Measurements from ENCODE around the gene SDR42E1.

The SDR42E1 gene

GRCh38 chr16:82047787-82048186 is 36.5 kb upstream of the SDR42E1 start:
- H3K79me2 ChIP-seq (ENCODE audit: control insufficient read depth, insufficient read depth, low read length, unreplicated experiment), result no peaks in the 10 kb centered on the region
- H2AFZ ChIP-seq (ENCODE audit: low read length, unreplicated experiment), result no peak overlapping the region
- H3K4me3 ChIP-seq (ENCODE audit: low read depth, low read length), result no peak overlapping the region
- no peaks in the 10 kb centered on the region for H3K36me3 ChIP-seq (ENCODE audit: insufficient read depth, low read length)
- H3K27ac ChIP-seq (ENCODE audit: low read depth, low read length), result no peak overlapping the region
- peaks cover 61% of the 10 kb centered on the region for H3K27me3 ChIP-seq (ENCODE audit: insufficient read depth, low read length)
- H3K4me1 ChIP-seq (ENCODE audit: control insufficient read depth, insufficient read depth, low read length, unreplicated experiment), result no peaks in the 10 kb centered on the region

GRCh38 chr16:82047374-82047773 is 36.1 kb upstream of the SDR42E1 start:
- no peak overlapping the region for H3K4me3 ChIP-seq (ENCODE audit: low read depth, low read length)
- H3K27me3 ChIP-seq (ENCODE audit: insufficient read depth, low read length), result peaks cover 56% of the 10 kb centered on the region
- H3K27ac ChIP-seq (ENCODE audit: low read depth, low read length), result no peak overlapping the region
- no peak overlapping the region for H2AFZ ChIP-seq (ENCODE audit: low read length, unreplicated experiment)
- no peaks in the 10 kb centered on the region for H3K36me3 ChIP-seq (ENCODE audit: insufficient read depth, low read length)
- no peaks in the 10 kb centered on the region for H3K79me2 ChIP-seq (ENCODE audit: control insufficient read depth, insufficient read depth, low read length, unreplicated experiment)
- no peaks in the 10 kb centered on the region for H3K4me1 ChIP-seq (ENCODE audit: control insufficient read depth, insufficient read depth, low read length, unreplicated experiment)

- H3K4me1 ChIP-seq (ENCODE audit: control insufficient read depth, insufficient read depth, low read length, unreplicated experiment), result no peaks in the 10 kb centered on the region
- H2AFZ ChIP-seq (ENCODE audit: low read length, unreplicated experiment), result no peak overlapping the region
- no peaks in the 10 kb centered on the region for H3K79me2 ChIP-seq (ENCODE audit: control insufficient read depth, insufficient read depth, low read length, unreplicated experiment)
- H3K27ac ChIP-seq (ENCODE audit: low read depth, low read length), result no peak overlapping the region
- H3K4me3 ChIP-seq (ENCODE audit: low read depth, low read length), result no peak overlapping the region
- H3K27me3 ChIP-seq (ENCODE audit: insufficient read depth, low read length), result peaks cover 52% of the 10 kb centered on the region
- H3K36me3 ChIP-seq (ENCODE audit: insufficient read depth, low read length), result no peaks in the 10 kb centered on the region
Observed at GRCh38 chr16:82046941-82047340, 35.7 kb upstream of the SDR42E1 start.

- Histone ChIP-seq H3K4me1 (ENCODE audit: control insufficient read depth, insufficient read depth, low read length, unreplicated experiment) (no peaks in the 10 kb centered on the region), H3K27me3 (ENCODE audit: insufficient read depth, low read length) (peaks cover 48% of the 10 kb centered on the region), H2AFZ (ENCODE audit: low read length, unreplicated experiment) (no peak overlapping the region), H3K36me3 (ENCODE audit: insufficient read depth, low read length) (no peaks in the 10 kb centered on the region), H3K27ac (ENCODE audit: low read depth, low read length) (no peak overlapping the region), H3K79me2 (ENCODE audit: control insufficient read depth, insufficient read depth, low read length, unreplicated experiment) (no peaks in the 10 kb centered on the region), H3K4me3 (ENCODE audit: low read depth, low read length) (no peak overlapping the region)
Observed at GRCh38 chr16:82046541-82046940, 35.3 kb upstream of the SDR42E1 start.

GRCh38 chr16:82045465-82045864 is 34.2 kb upstream of the SDR42E1 start:
- Histone ChIP-seq H3K36me3 (ENCODE audit: insufficient read depth, low read length) (no peaks in the 10 kb centered on the region), H3K27ac (ENCODE audit: low read depth, low read length) (no peak overlapping the region), H3K27me3 (ENCODE audit: insufficient read depth, low read length) (peaks cover 38% of the 10 kb centered on the region), H2AFZ (ENCODE audit: low read length, unreplicated experiment) (no peak overlapping the region), H3K79me2 (ENCODE audit: control insufficient read depth, insufficient read depth, low read length, unreplicated experiment) (no peaks in the 10 kb centered on the region), H3K4me3 (ENCODE audit: low read depth, low read length) (no peak overlapping the region), H3K4me1 (ENCODE audit: control insufficient read depth, insufficient read depth, low read length, unreplicated experiment) (no peaks in the 10 kb centered on the region)

GRCh38 chr16:82044585-82044911 is 33.3 kb upstream of the SDR42E1 start:
- Histone ChIP-seq H2AFZ (ENCODE audit: low read length, unreplicated experiment) (no peak overlapping the region), H3K79me2 (ENCODE audit: control insufficient read depth, insufficient read depth, low read length, unreplicated experiment) (no peaks in the 10 kb centered on the region), H3K4me1 (ENCODE audit: control insufficient read depth, insufficient read depth, low read length, unreplicated experiment) (no peaks in the 10 kb centered on the region), H3K27ac (ENCODE audit: low read depth, low read length) (no peak overlapping the region), H3K4me3 (ENCODE audit: low read depth, low read length) (no peak overlapping the region), H3K27me3 (ENCODE audit: insufficient read depth, low read length) (peaks cover 33% of the 10 kb centered on the region), H3K36me3 (ENCODE audit: insufficient read depth, low read length) (no peaks in the 10 kb centered on the region)

- no peaks in the 10 kb centered on the region for H3K4me1 ChIP-seq (ENCODE audit: control insufficient read depth, insufficient read depth, low read length, unreplicated experiment)
- H3K27me3 ChIP-seq (ENCODE audit: insufficient read depth, low read length), result peaks cover 33% of the 10 kb centered on the region
- no peaks in the 10 kb centered on the region for H3K79me2 ChIP-seq (ENCODE audit: control insufficient read depth, insufficient read depth, low read length, unreplicated experiment)
- H3K27ac ChIP-seq (ENCODE audit: low read depth, low read length), result no peak overlapping the region
- H3K4me3 ChIP-seq (ENCODE audit: low read depth, low read length), result no peak overlapping the region
- no peaks in the 10 kb centered on the region for H3K36me3 ChIP-seq (ENCODE audit: insufficient read depth, low read length)
- H2AFZ ChIP-seq (ENCODE audit: low read length, unreplicated experiment), result no peak overlapping the region
Observed at GRCh38 chr16:82043680-82044584, 32.7 kb upstream of the SDR42E1 start.

GRCh38 chr16:82042846-82043245 is 31.6 kb upstream of the SDR42E1 start:
- Histone ChIP-seq H3K4me3 (ENCODE audit: low read depth, low read length) (no peak overlapping the region), H3K4me1 (ENCODE audit: control insufficient read depth, insufficient read depth, low read length, unreplicated experiment) (no peaks in the 10 kb centered on the region), H3K36me3 (ENCODE audit: insufficient read depth, low read length) (no peaks in the 10 kb centered on the region), H2AFZ (ENCODE audit: low read length, unreplicated experiment) (no peak overlapping the region), H3K27me3 (ENCODE audit: insufficient read depth, low read length) (peaks cover 24% of the 10 kb centered on the region), H3K79me2 (ENCODE audit: control insufficient read depth, insufficient read depth, low read length, unreplicated experiment) (no peaks in the 10 kb centered on the region), H3K27ac (ENCODE audit: low read depth, low read length) (no peak overlapping the region)

- Histone ChIP-seq H3K27ac (ENCODE audit: low read depth, low read length) (no peak overlapping the region), H3K4me1 (ENCODE audit: control insufficient read depth, insufficient read depth, low read length, unreplicated experiment) (no peaks in the 10 kb centered on the region), H2AFZ (ENCODE audit: low read length, unreplicated experiment) (no peak overlapping the region), H3K79me2 (ENCODE audit: control insufficient read depth, insufficient read depth, low read length, unreplicated experiment) (no peaks in the 10 kb centered on the region), H3K27me3 (ENCODE audit: insufficient read depth, low read length) (peaks cover 17% of the 10 kb centered on the region), H3K36me3 (ENCODE audit: insufficient read depth, low read length) (no peaks in the 10 kb centered on the region), H3K4me3 (ENCODE audit: low read depth, low read length) (no peak overlapping the region)
Observed at GRCh38 chr16:82042144-82042543, 30.9 kb upstream of the SDR42E1 start.

GRCh38 chr16:82041542-82041941 is 30.3 kb upstream of the SDR42E1 start:
- Histone ChIP-seq H3K4me3 (ENCODE audit: low read depth, low read length) (no peak overlapping the region), H3K36me3 (ENCODE audit: insufficient read depth, low read length) (no peaks in the 10 kb centered on the region), H3K4me1 (ENCODE audit: control insufficient read depth, insufficient read depth, low read length, unreplicated experiment) (no peaks in the 10 kb centered on the region), H3K79me2 (ENCODE audit: control insufficient read depth, insufficient read depth, low read length, unreplicated experiment) (no peaks in the 10 kb centered on the region), H2AFZ (ENCODE audit: low read length, unreplicated experiment) (no peak overlapping the region), H3K27me3 (ENCODE audit: insufficient read depth, low read length) (peaks cover 16% of the 10 kb centered on the region), H3K27ac (ENCODE audit: low read depth, low read length) (no peak overlapping the region)

- H3K4me3 ChIP-seq (ENCODE audit: low read depth, low read length), result no peak overlapping the region
- H3K79me2 ChIP-seq (ENCODE audit: control insufficient read depth, insufficient read depth, low read length, unreplicated experiment), result no peaks in the 10 kb centered on the region
- H3K36me3 ChIP-seq (ENCODE audit: insufficient read depth, low read length), result no peaks in the 10 kb centered on the region
- no peak overlapping the region for H2AFZ ChIP-seq (ENCODE audit: low read length, unreplicated experiment)
- peaks cover 12% of the 10 kb centered on the region for H3K27me3 ChIP-seq (ENCODE audit: insufficient read depth, low read length)
- H3K4me1 ChIP-seq (ENCODE audit: control insufficient read depth, insufficient read depth, low read length, unreplicated experiment), result no peaks in the 10 kb centered on the region
- no peak overlapping the region for H3K27ac ChIP-seq (ENCODE audit: low read depth, low read length)
Observed at GRCh38 chr16:82040296-82040695, 29.0 kb upstream of the SDR42E1 start.

Measured in ACC112 (cell line).